Dendritic cell treated with granulocyte-macrophage colony-stimulating factor and Interleukin-4, amounts not matched to agents 40 ng/mL and 50 ng/mL, for 4 days (primary cell): ENCODE data around the gene SNAP47.

Experiments
- H3K27ac Mint-ChIP-seq: one replicate; pipeline ENCODE4 v1.8.0; 2022; ENCODE audit warnings: mild to moderate bottlenecking, mixed read lengths
- H3K27me3 Mint-ChIP-seq: one replicate; pipeline ENCODE4 v1.8.0; 2022; ENCODE audit warnings: mild to moderate bottlenecking, mixed read lengths
- H3K36me3 Mint-ChIP-seq: one replicate; pipeline ENCODE4 v1.8.0; 2022; ENCODE audit warnings: low read depth, mixed read lengths
- H3K4me1 Mint-ChIP-seq: one replicate; pipeline ENCODE4 v1.8.0; 2022; ENCODE audit warnings: low read depth, mixed read lengths
- H3K4me3 Mint-ChIP-seq: one replicate; pipeline ENCODE4 v1.8.0; 2022; ENCODE audit warnings: mild to moderate bottlenecking, moderate library complexity, mixed read lengths
- H3K9me3 Mint-ChIP-seq: one replicate; pipeline ENCODE4 v1.8.0; 2022; ENCODE audit warnings: mixed read lengths
- intact Hi-C: fragments of 100-400 bp; cut with micrococcal nuclease; formaldehyde crosslinking; loops from one replicate; pipeline ENCODE4 v1.15.0; 2022

The SNAP47 gene

GRCh38 chr1:227793079-227793947 is 58.1 kb downstream of the SNAP47 start:
- Mint-ChIP-seq H3K27me3 (peaks cover 17% of the 10 kb centered on the region), H3K9me3 (no peaks in the 10 kb centered on the region), H3K4me3 (no peak overlapping the region), H3K36me3 (no peaks in the 10 kb centered on the region), H3K27ac (no peak overlapping the region), H3K4me1 (peaks cover 16% of the 10 kb centered on the region)
- intact Hi-C loops: no loop called here

DNA sequence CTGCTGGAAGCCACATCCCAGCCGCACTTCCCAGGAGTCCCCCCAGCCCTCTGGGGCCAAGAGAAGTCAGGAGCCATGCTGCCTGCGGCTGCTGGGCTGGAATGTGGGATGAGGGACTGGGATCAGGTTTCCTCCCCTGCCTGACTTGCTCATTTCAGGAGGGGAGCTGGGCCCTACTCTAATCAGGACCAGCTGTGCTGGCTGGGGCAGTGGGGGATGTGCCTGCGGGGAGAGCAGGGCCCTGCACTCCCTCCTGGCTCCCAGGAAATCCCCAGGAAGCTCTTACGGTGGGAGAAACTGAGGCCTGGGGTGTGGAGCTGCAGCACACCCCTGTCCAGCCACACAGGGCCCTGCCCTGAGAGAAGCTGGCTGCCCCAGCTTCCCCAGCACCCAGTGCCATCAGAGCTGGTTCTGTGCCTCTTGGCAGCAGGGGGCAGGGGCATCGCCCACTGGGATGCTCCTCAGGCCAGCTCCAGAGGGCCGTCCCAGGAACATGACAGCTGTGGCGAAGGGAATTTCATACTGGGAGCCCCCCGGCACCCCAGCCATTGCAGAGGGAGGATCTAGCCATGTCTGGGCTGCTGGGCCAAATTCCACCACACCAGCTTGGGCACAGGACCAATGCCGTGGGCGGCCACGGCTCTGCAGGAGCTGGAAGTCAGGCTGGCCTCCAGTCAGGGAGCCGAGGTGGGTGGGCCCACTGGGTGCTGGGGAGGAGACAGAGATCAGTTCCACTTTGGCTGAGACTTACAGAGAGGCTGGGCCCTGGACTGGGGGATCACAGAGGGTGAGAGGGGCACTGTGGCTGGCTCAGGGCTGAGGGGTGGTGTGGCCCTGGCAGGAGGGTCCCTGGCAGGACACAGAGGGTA is 58.9 kb downstream of the SNAP47 start:
- Mint-ChIP-seq H3K27ac (no peak overlapping the region), H3K36me3 (no peaks in the 10 kb centered on the region), H3K9me3 (no peaks in the 10 kb centered on the region), H3K4me1 (peaks cover 9% of the 10 kb centered on the region), H3K27me3 (peaks cover 8% of the 10 kb centered on the region), H3K4me3 (no peak overlapping the region)
- intact Hi-C loops: no loop called here

- no peaks in the 10 kb centered on the region for H3K36me3 Mint-ChIP-seq
- H3K4me1 Mint-ChIP-seq: peaks cover 5% of the 10 kb centered on the region
- no peak overlapping the region for H3K27ac Mint-ChIP-seq
- H3K4me3 Mint-ChIP-seq: no peak overlapping the region
- H3K27me3 Mint-ChIP-seq: peaks cover 4% of the 10 kb centered on the region
- intact Hi-C loops: no loop called here
- no peaks in the 10 kb centered on the region for H3K9me3 Mint-ChIP-seq
These were observed 59.6 kb downstream of the SNAP47 start for GRCh38 chr1:227794817-227795192.

DNA sequence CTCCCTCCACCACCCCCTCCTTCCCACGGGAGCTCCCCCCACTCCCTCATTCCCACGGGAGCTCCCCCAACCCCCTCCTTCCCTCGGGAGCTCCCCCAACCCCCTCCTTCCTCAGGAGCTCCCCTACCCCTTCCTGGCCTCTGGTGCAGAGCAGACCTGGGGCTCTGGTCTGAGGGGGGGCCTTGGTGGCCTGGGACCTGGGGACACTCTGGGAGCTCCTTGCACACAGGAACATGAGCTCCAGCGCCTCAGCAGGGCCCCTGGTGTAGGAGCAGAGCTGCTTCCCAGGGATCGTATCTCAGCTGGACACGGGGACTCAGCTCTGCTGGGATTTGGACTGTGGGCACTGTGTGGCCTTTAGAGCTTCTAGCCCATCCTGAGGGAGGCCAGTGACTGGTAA is 60.5 kb downstream of the SNAP47 start:
- H3K9me3 Mint-ChIP-seq: no peaks in the 10 kb centered on the region
- H3K36me3 Mint-ChIP-seq: no peaks in the 10 kb centered on the region
- peaks cover 3% of the 10 kb centered on the region for H3K27me3 Mint-ChIP-seq
- no peak overlapping the region for H3K27ac Mint-ChIP-seq
- no peak overlapping the region for H3K4me3 Mint-ChIP-seq
- H3K4me1 Mint-ChIP-seq: peaks cover 5% of the 10 kb centered on the region
- intact Hi-C loops: no loop called here

DNA sequence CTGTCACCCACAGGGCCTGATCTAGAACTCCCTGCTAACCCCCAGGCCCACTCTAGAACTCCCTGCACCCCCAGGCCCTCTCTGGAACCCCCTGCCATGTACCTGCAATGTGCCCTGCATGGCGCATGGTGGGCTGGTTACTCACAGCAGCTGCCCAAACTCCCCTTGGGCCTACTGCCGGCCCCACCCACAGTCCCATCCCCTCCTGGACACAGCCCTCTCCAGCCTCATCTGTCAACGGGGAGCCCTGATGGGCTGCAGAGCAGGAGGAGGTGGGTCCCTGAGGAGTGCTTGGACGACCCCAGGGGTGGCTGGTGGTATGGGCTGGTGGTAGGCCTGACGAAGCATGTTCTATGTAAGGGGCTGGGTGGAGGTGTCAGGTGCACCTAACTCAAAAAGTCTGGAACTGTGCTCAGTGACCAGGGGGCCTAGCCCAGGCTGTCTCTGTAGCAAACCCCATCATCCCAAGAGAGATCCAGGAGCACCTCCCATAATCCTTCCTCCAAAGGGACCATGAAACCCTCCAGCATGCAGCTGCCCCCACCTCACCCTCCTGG is 61.2 kb downstream of the SNAP47 start:
- Mint-ChIP-seq H3K4me3 (no peak overlapping the region), H3K4me1 (peaks cover 5% of the 10 kb centered on the region), H3K27me3 (peaks cover 3% of the 10 kb centered on the region), H3K36me3 (no peaks in the 10 kb centered on the region), H3K9me3 (no peaks in the 10 kb centered on the region), H3K27ac (no peak overlapping the region)
- intact Hi-C loops: no loop called here

DNA sequence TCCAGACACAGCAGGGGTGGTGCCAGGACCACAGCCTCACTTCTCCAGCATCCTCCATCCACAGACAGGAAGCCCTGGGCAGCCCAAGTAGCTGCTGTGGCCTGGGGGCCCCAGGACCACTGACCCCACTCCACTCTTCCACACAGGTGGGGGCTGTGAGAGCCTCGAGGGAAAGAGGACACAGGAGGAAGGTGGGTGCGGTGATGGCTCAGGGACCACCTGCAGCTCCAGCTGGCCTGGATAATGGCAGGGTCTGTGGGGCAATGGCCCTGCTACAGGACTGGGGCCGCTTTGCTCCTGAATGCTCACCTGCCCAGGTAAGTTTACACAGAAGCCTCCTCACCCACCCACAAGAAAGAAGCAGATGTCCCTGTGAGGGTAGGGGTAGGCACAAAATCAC is 61.9 kb downstream of the SNAP47 start:
- intact Hi-C loops: no loop called here
- Mint-ChIP-seq H3K27ac (no peak overlapping the region), H3K36me3 (no peaks in the 10 kb centered on the region), H3K27me3 (peaks cover 3% of the 10 kb centered on the region), H3K4me3 (no peak overlapping the region), H3K4me1 (peaks cover 5% of the 10 kb centered on the region), H3K9me3 (no peaks in the 10 kb centered on the region)

GRCh38 chr1:227797625-227798024 is 62.4 kb downstream of the SNAP47 start:
- Mint-ChIP-seq H3K4me3 (no peak overlapping the region), H3K27ac (no peak overlapping the region), H3K27me3 (peaks cover 3% of the 10 kb centered on the region), H3K36me3 (no peaks in the 10 kb centered on the region), H3K9me3 (no peaks in the 10 kb centered on the region), H3K4me1 (peaks cover 5% of the 10 kb centered on the region)
- intact Hi-C loops: no loop called here

- H3K4me1 Mint-ChIP-seq: peaks cover 5% of the 10 kb centered on the region
- no peak overlapping the region for H3K27ac Mint-ChIP-seq
- H3K36me3 Mint-ChIP-seq: no peaks in the 10 kb centered on the region
These were observed 63.0 kb downstream of the SNAP47 start for GRCh38 chr1:227798078-227798802.

DNA sequence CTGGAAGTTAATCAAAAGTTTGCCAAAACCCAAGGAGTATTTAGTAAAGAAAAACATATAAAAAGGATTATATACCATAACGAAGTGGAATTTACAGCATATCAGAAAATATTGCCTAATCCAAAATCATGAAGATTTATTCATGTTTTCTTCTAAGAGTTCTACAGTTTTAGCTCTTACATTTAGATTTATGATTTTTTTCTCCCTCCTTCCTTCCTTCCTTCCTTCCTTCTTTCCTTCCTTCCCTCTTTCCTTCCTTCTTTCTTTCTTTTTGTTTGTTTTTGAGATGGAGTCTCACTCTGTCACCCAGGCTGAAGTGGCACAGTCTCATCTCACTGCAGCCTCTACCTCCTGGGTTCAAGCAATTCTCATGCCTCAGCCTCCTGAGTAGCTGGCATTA is 64.5 kb downstream of the SNAP47 start:
- Mint-ChIP-seq H3K4me3 (no peak overlapping the region), H3K27ac (no peak overlapping the region), H3K9me3 (no peaks in the 10 kb centered on the region), H3K4me1 (no peaks in the 10 kb centered on the region), H3K36me3 (no peaks in the 10 kb centered on the region), H3K27me3 (peaks cover 1% of the 10 kb centered on the region)
- intact Hi-C loops: no loop called here

More at GRCh38 chr1:227798078-227798802, 63.0 kb downstream of the SNAP47 start:
- Mint-ChIP-seq H3K27me3 (peaks cover 3% of the 10 kb centered on the region), H3K4me3 (no peak overlapping the region), H3K9me3 (no peaks in the 10 kb centered on the region)
- intact Hi-C loops: no loop called here

GRCh38 chr1:227803933-227804332 is 68.7 kb downstream of the SNAP47 start:
- H3K27ac Mint-ChIP-seq: no peak overlapping the region
- intact Hi-C loops: no loop called here
- no peak overlapping the region for H3K4me3 Mint-ChIP-seq
- H3K27me3 Mint-ChIP-seq: peaks cover 3% of the 10 kb centered on the region
- H3K36me3 Mint-ChIP-seq: no peaks in the 10 kb centered on the region
- no peaks in the 10 kb centered on the region for H3K4me1 Mint-ChIP-seq
- peaks cover 11% of the 10 kb centered on the region for H3K9me3 Mint-ChIP-seq

- H3K36me3 Mint-ChIP-seq: no peaks in the 10 kb centered on the region
- no peak overlapping the region for H3K27ac Mint-ChIP-seq
- intact Hi-C loops: no loop called here
- H3K4me3 Mint-ChIP-seq: no peak overlapping the region
- peaks cover 11% of the 10 kb centered on the region for H3K9me3 Mint-ChIP-seq
- H3K27me3 Mint-ChIP-seq: peaks cover 1% of the 10 kb centered on the region
- no peaks in the 10 kb centered on the region for H3K4me1 Mint-ChIP-seq
These were observed 70.5 kb downstream of the SNAP47 start for GRCh38 chr1:227805606-227806197.

- Mint-ChIP-seq H3K36me3 (no peaks in the 10 kb centered on the region), H3K27me3 (peaks cover 1% of the 10 kb centered on the region), H3K4me3 (no peak overlapping the region), H3K4me1 (no peaks in the 10 kb centered on the region), H3K9me3 (peaks cover 26% of the 10 kb centered on the region), H3K27ac (no peak overlapping the region)
- intact Hi-C loops: no loop called here
These were observed 73.3 kb downstream of the SNAP47 start for GRCh38 chr1:227808566-227808965.

- Mint-ChIP-seq H3K27me3 (peaks cover 1% of the 10 kb centered on the region), H3K4me1 (no peaks in the 10 kb centered on the region)
These were observed 73.8 kb downstream of the SNAP47 start for GRCh38 chr1:227809026-227809425.

More at GRCh38 chr1:227809026-227809425, 73.8 kb downstream of the SNAP47 start:
- intact Hi-C loops: no loop called here
- no peaks in the 10 kb centered on the region for H3K36me3 Mint-ChIP-seq
- H3K27ac Mint-ChIP-seq: no peak overlapping the region
- H3K9me3 Mint-ChIP-seq: peaks cover 30% of the 10 kb centered on the region
- H3K4me3 Mint-ChIP-seq: no peak overlapping the region
